ENCODE data around the gene PLIN5. TPM values are rescaled to one million over a fixed set of nuclear protein-coding genes. Genes with fewer than 3 reads are reported as not detected.

PLIN5 gene
- total RNA-seq, 2 donors from 2014 or later, result 3.7 to 3.9 TPM

GRCh38 chr19:4550018-4550417, 15.0 kb upstream of the PLIN5 start:
- Mint-ChIP-seq H3K4me3 (no peak overlapping the region), H3K36me3 (ENCODE audit: low read depth) (peaks cover 60% of the 10 kb centered on the region), H3K27me3 (ENCODE audit: insufficient read depth) (no peaks in the 10 kb centered on the region), H3K27ac (no peak overlapping the region), H3K4me1 (no peaks in the 10 kb centered on the region), H3K9me3 (no peaks in the 10 kb centered on the region)
- no peaks in the 10 kb centered on the region for H3K27me3 ChIP-seq (ENCODE audit: control insufficient read depth, insufficient read depth, low read length, poor library complexity, severe bottlenecking)
- H3K36me3 ChIP-seq (ENCODE audit: control insufficient read depth, insufficient read depth, low read length), result peaks cover 9% of the 10 kb centered on the region
- H3K9me3 ChIP-seq (ENCODE audit: control insufficient read depth, low read length), result no peaks in the 10 kb centered on the region
- no peak for DNase-seq
- TF ChIP-seq CTCF (conservative IDR thresholded peaks at IDR 0.05), result no peak
- H3K4me1 ChIP-seq (ENCODE audit: control insufficient read depth, insufficient read depth, low read length), result no peaks in the 10 kb centered on the region
- no peak overlapping the region for H3K27ac ChIP-seq (ENCODE audit: low read depth, low read length)
- H3K9ac ChIP-seq (ENCODE audit: extremely low read depth, low read length, poor library complexity, severe bottlenecking), result no peak overlapping the region
- 95% methylated on average over 13 to 18 of the region's 18 CpGs for WGBS, 2 experiments (ENCODE audit: insufficient coverage in 1 of 2, insufficient read length in 1 of 2)
- no peak overlapping the region for H3K4me3 ChIP-seq (ENCODE audit: low read length)

- Mint-ChIP-seq H3K4me3 (no peak overlapping the region), H3K9me3 (no peaks in the 10 kb centered on the region), H3K4me1 (no peaks in the 10 kb centered on the region), H3K36me3 (ENCODE audit: low read depth) (peaks cover 43% of the 10 kb centered on the region), H3K27ac (no peak overlapping the region), H3K27me3 (ENCODE audit: insufficient read depth) (no peaks in the 10 kb centered on the region)
- WGBS, 2 experiments (ENCODE audit: insufficient coverage in 1 of 2, insufficient read length in 1 of 2), result 92 to 97% methylated on average over 5 to 14 of the region's 14 CpGs
- no peak for TF ChIP-seq CTCF (conservative IDR thresholded peaks at IDR 0.05)
- Histone ChIP-seq H3K9me3 (ENCODE audit: control insufficient read depth, low read length) (no peaks in the 10 kb centered on the region), H3K27me3 (ENCODE audit: control insufficient read depth, insufficient read depth, low read length, poor library complexity, severe bottlenecking) (no peaks in the 10 kb centered on the region), H3K4me3 (ENCODE audit: low read length) (no peak overlapping the region), H3K27ac (ENCODE audit: low read depth, low read length) (no peak overlapping the region), H3K4me1 (ENCODE audit: control insufficient read depth, insufficient read depth, low read length) (no peaks in the 10 kb centered on the region), H3K9ac (ENCODE audit: extremely low read depth, low read length, poor library complexity, severe bottlenecking) (no peak overlapping the region), H3K36me3 (ENCODE audit: control insufficient read depth, insufficient read depth, low read length) (peaks cover 9% of the 10 kb centered on the region)
- DNase-seq, result no peak
Measured at GRCh38 chr19:4548238-4548584, 13.2 kb upstream of the PLIN5 start.

- H3K9me3 Mint-ChIP-seq, result no peaks in the 10 kb centered on the region
- peaks cover 36% of the 10 kb centered on the region for H3K36me3 Mint-ChIP-seq (ENCODE audit: low read depth)
- peak; percentile 63 for TF ChIP-seq CTCF (conservative IDR thresholded peaks at IDR 0.05)
- DNase-seq, result peak; percentile 71
- peaks cover 5% of the 10 kb centered on the region for H3K36me3 ChIP-seq (ENCODE audit: control insufficient read depth, insufficient read depth, low read length)
- no peak overlapping the region for H3K27ac Mint-ChIP-seq
- no peaks in the 10 kb centered on the region for H3K4me1 ChIP-seq (ENCODE audit: control insufficient read depth, insufficient read depth, low read length)
- no peak overlapping the region for H3K27ac ChIP-seq (ENCODE audit: low read depth, low read length)
- H3K27me3 Mint-ChIP-seq (ENCODE audit: insufficient read depth), result no peaks in the 10 kb centered on the region
- 92 to 95% methylated on average over 27 to 32 of the region's 32 CpGs for WGBS, 2 experiments (ENCODE audit: insufficient coverage in 1 of 2, insufficient read length in 1 of 2)
- H3K4me3 ChIP-seq (ENCODE audit: low read length), result no peak overlapping the region
- H3K27me3 ChIP-seq (ENCODE audit: control insufficient read depth, insufficient read depth, low read length, poor library complexity, severe bottlenecking), result no peaks in the 10 kb centered on the region
- no peak overlapping the region for H3K9ac ChIP-seq (ENCODE audit: extremely low read depth, low read length, poor library complexity, severe bottlenecking)
- H3K4me3 Mint-ChIP-seq, result no peak overlapping the region
- no peaks in the 10 kb centered on the region for H3K4me1 Mint-ChIP-seq
- H3K9me3 ChIP-seq (ENCODE audit: control insufficient read depth, low read length), result no peaks in the 10 kb centered on the region
Measured at GRCh38 chr19:4547303-4548237, 12.5 kb upstream of the PLIN5 start.
